CD4-positive, alpha-beta T cell treated with Interleukin-6 for 4 hours (primary cell): ENCODE measurements around the gene ZNF765.
"Not testable (repeated sequence)": the region's sequence is repeated elsewhere in the genome, so short reads cannot be mapped to it uniquely, and the experiment has no call there.

Source experiments
- DNase-seq: peaks from one replicate; pipeline ENCODE4 v3.0.0-alpha.2; 2020; ENCODE audit warnings: mixed read lengths

The ZNF765 gene

GRCh38 chr19:53422551-53422950, 27.6 kb downstream of the ZNF765 start:
- DNase-seq: no peak

GRCh38 chr19:53423074-53423473, 28.1 kb downstream of the ZNF765 start:
- DNase-seq: not testable (repeated sequence)

- DNase-seq: not testable (repeated sequence)
Measured at GRCh38 chr19:53423680-53424079, 28.7 kb downstream of the ZNF765 start.

- DNase-seq: peak; percentile 81
Measured at GRCh38 chr19:53424968-53425597, 30.1 kb downstream of the ZNF765 start.

- DNase-seq: peak; percentile 98
Measured at GRCh38 chr19:53431399-53432087, 36.6 kb downstream of the ZNF765 start, which contains the start of gene ZNF761. TSS of gene ZNF761 (plus strand) at chr19:53431984. CDS start at chr19:53447269, 15,285 bp downstream.

GRCh38 chr19:53432088-53432661, 37.2 kb downstream of the ZNF765 start:
- DNase-seq: no peak

- DNase-seq: not testable (repeated sequence)
Measured at GRCh38 chr19:53443809-53444208, 48.9 kb downstream of the ZNF765 start.

GRCh38 chr19:53447196-53447595, 52.2 kb downstream of the ZNF765 start:
- not testable (repeated sequence) for DNase-seq

- DNase-seq: no peak
Measured at GRCh38 chr19:53455828-53456227, 60.9 kb downstream of the ZNF765 start.

- not testable (repeated sequence) for DNase-seq
Measured at GRCh38 chr19:53460131-53460721, 65.3 kb downstream of the ZNF765 start.

GRCh38 chr19:53461866-53462265, 66.9 kb downstream of the ZNF765 start:
- DNase-seq: no peak

- no peak for DNase-seq
Measured at GRCh38 chr19:53462861-53463260, 67.9 kb downstream of the ZNF765 start.

GRCh38 chr19:53463263-53463662, 68.3 kb downstream of the ZNF765 start:
- no peak for DNase-seq

- DNase-seq: peak; percentile 12
Measured at GRCh38 chr19:53466726-53467484, 72.0 kb downstream of the ZNF765 start.

GRCh38 chr19:53467485-53468262, 72.7 kb downstream of the ZNF765 start, which contains the start of gene ZNF813:
TSS of gene ZNF813 (plus strand) at chr19:53467733. CDS start at chr19:53483823, 16,090 bp downstream.
- peak; percentile 97 for DNase-seq

GRCh38 chr19:53468628-53469027, 73.7 kb downstream of the ZNF765 start:
- DNase-seq: not testable (repeated sequence)

GRCh38 chr19:53471916-53472315, 77.0 kb downstream of the ZNF765 start:
- no peak for DNase-seq

- DNase-seq: not testable (repeated sequence)
Measured at GRCh38 chr19:53474832-53475231, 79.9 kb downstream of the ZNF765 start.

- not testable (repeated sequence) for DNase-seq
Measured at GRCh38 chr19:53475470-53475869, 80.5 kb downstream of the ZNF765 start.
